HepG2 (cell line): ENCODE results near the gene RREB1. TPM values are rescaled to one million over a fixed set of nuclear protein-coding genes. Genes with fewer than 3 reads are reported as not detected.

ENCODE experiments used
- ATAC-seq: fragments of 200-7000 bp; cut with Tn5 transposase; 3 replicates; pipeline ENCODE4 v1.9.1; 2020; ENCODE audit warnings: mild to moderate bottlenecking, moderate library complexity
- BruUV-seq: library from RNA; stranded (reverse); fragments of 400-500 nt; replicated peaks from 2 replicates; lab custom pipeline; 2021; lab: Mats Ljungman, UMichigan
- CTCF ChIA-PET: fragments of 300-600 bp; formaldehyde crosslinking; extraction: SDS; loops from one replicate; lab custom pipeline; 2021; ENCODE audit warnings: low total read pairs, inconsistent platforms, low intra/inter-chr PET ratio; lab: Yijun Ruan, JAX
- POLR2A ChIA-PET: fragments of 350-600 bp; sonication (Branson Sonifier 250); formaldehyde crosslinking; loops from one replicate; lab custom pipeline; 2020; ENCODE audit warnings: antibody characterized with exemption, inconsistent platforms; lab: Yijun Ruan, JAX
- DNase-seq: peaks from one replicate; pipeline ENCODE4 v3.0.0-alpha.2; 2015; ENCODE audit warnings: low spot score
- FAIRE-seq: peaks from 3 replicates; lab custom pipeline; 2011; peaks lifted over from hg19 to GRCh38; lab: Jason Lieb, UNC
- H2AFZ ChIP-seq: one replicate; pipeline ENCODE4 v1.6.1; 2011; ENCODE audit warnings: low read length, inconsistent platforms
- H3K27ac ChIP-seq: fragments of 300-600 bp; 3 replicates; pipeline ENCODE4 v1.8.0; 2011; ENCODE audit warnings: mixed run types, mild to moderate bottlenecking, mixed read lengths, low read length, inconsistent platforms; ENCODE audit not compliant: insufficient read depth; ENCODE audit errors: extremely low read length
- H3K27me3 ChIP-seq, 2 experiments: fragments of 200-600 bp in 1 of 2; 2 replicates in 1 of 2; 3 replicates in 1 of 2; pipeline versions ENCODE4 v1.6.0 to v1.8.0; 2011; ENCODE audit warnings: low read length in 2 of 2, mild to moderate bottlenecking in 2 of 2, moderate library complexity in 2 of 2, inconsistent platforms in 1 of 2; ENCODE audit not compliant: insufficient read depth in 2 of 2, control insufficient read depth in 1 of 2
- H3K36me3 ChIP-seq, 2 experiments: fragments of 200-600 bp in 1 of 2; replicated peaks in 1 of 2; 2 replicates in 1 of 2; 3 replicates in 1 of 2; pipeline versions ENCODE4 v1.5.1 to v1.8.0; 2011; ENCODE audit warnings: low read length in 2 of 2, inconsistent platforms in 1 of 2; ENCODE audit not compliant: insufficient read depth in 2 of 2, control insufficient read depth in 1 of 2
- H3K4me1 ChIP-seq: 2 replicates; pipeline ENCODE4 v1.5.1; 2012; ENCODE audit warnings: low read length, inconsistent platforms; ENCODE audit not compliant: insufficient read depth
- H3K4me2 ChIP-seq: 2 replicates; pipeline ENCODE4 v1.6.0; 2011; ENCODE audit warnings: low read depth, low read length, inconsistent platforms
- H3K4me3 ChIP-seq, 3 experiments: fragments of 200-600 bp in 1 of 3; sonication (generic), shearing (Covaris generic) in 1 of 3; replicated peaks in 1 of 3; 2 replicates each; pipeline ENCODE4 v1.5.1; 2011 to 2016; ENCODE audit warnings: low read length in 3 of 3, inconsistent platforms in 2 of 3, low read depth in 2 of 3, mild to moderate bottlenecking in 2 of 3, control low read depth in 1 of 3, mixed read lengths in 1 of 3; ENCODE audit not compliant: insufficient read depth in 1 of 3
- H3K79me2 ChIP-seq: one replicate; pipeline ENCODE4 v1.6.1; 2011; ENCODE audit warnings: low read length, inconsistent platforms; ENCODE audit not compliant: insufficient read depth
- H3K9ac ChIP-seq: 2 replicates; pipeline ENCODE4 v1.6.0; 2011; ENCODE audit warnings: mild to moderate bottlenecking, low read depth, low read length, inconsistent platforms; ENCODE audit not compliant: insufficient read depth
- H3K9me3 ChIP-seq: 2 replicates; pipeline ENCODE4 v1.5.1; 2012; ENCODE audit warnings: mild to moderate bottlenecking, low read length
- H4K20me1 ChIP-seq: 2 replicates; pipeline ENCODE4 v1.6.0; 2011; ENCODE audit warnings: inconsistent platforms, mild to moderate bottlenecking, low read length, moderate library complexity; ENCODE audit not compliant: insufficient read depth
- BRCA1 ChIP-seq: sonication (generic); formaldehyde crosslinking; IDR thresholded peaks from 2 replicates; pipeline ENCODE4 v1.4.0; 2020; ENCODE audit warnings: missing genetic modification reagents
- HMGA1 ChIP-seq: sonication (generic); formaldehyde crosslinking; conservative IDR thresholded peaks from 2 replicates; pipeline ENCODE4 v1.4.0; 2020; ENCODE audit warnings: missing genetic modification reagents
- HMGXB3 ChIP-seq: sonication (generic); formaldehyde crosslinking; IDR thresholded peaks from 2 replicates; pipeline ENCODE4 v1.4.0; 2020; ENCODE audit warnings: missing genetic modification reagents, borderline replicate concordance
- SCMH1 ChIP-seq: sonication (generic); formaldehyde crosslinking; IDR thresholded peaks from 2 replicates; pipeline ENCODE4 v1.9.0; 2021; ENCODE audit warnings: missing genetic modification reagents, mild to moderate bottlenecking, borderline replicate concordance
- SP5 ChIP-seq: IDR thresholded peaks from 2 replicates; pipeline ENCODE4 v1.6.1; 2016; ENCODE audit warnings: low read depth, borderline replicate concordance
- ZBTB26 ChIP-seq: IDR thresholded peaks from 2 replicates; pipeline ENCODE4 v1.6.1; 2016; ENCODE audit warnings: missing compliant biosample characterization, missing genetic modification reagents, borderline replicate concordance
- ZBTB34 ChIP-seq: sonication (generic); formaldehyde crosslinking; IDR thresholded peaks from 2 replicates; pipeline ENCODE4 v1.8.0; 2022; ENCODE audit warnings: mild to moderate bottlenecking, missing genetic modification reagents
- ZC3H13 ChIP-seq: sonication (generic); formaldehyde crosslinking; IDR thresholded peaks from 2 replicates; pipeline ENCODE4 v1.8.1; 2023; ENCODE audit warnings: mild to moderate bottlenecking, missing genetic modification reagents, moderate library complexity
- ZNF607 ChIP-seq: sonication (generic); formaldehyde crosslinking; IDR thresholded peaks from 2 replicates; pipeline ENCODE4 v1.5.1; 2020; ENCODE audit warnings: missing genetic modification reagents, mild to moderate bottlenecking, borderline replicate concordance
- WGBS: methylation state at CpG from one replicate; pipeline ENCODE4 v1.1.6; 2017; ENCODE audit warnings: low lambda C conversion rate; 5-methylcytosine and 5-hydroxymethylcytosine counted together
- in situ Hi-C: cut with HindIII; loops from 2 replicates; pipeline ENCODE4 v1.10.0; 2017; ENCODE audit warnings: low pct_unique_long_range_greater_than_20kb; ENCODE audit not compliant: extremely low pct_ligation_motif_present
- intact Hi-C: fragments of 100-400 bp; cut with micrococcal nuclease; formaldehyde crosslinking; loops from one replicate; pipeline ENCODE4 v1.10.0; 2022; ENCODE audit not compliant: unreplicated experiment
- polyA plus RNA-seq, 8 experiments: library from polyadenylated mRNA; depleted of rRNA in 3 of 8; stranded (reverse) in 7 of 8; unstranded in 1 of 8; fragments of >200 nt; fragmentation: Illumina TruSeq in 4 of 8; extraction: Trizol in 4 of 8; gene quantifications; 2 replicates each; pipeline versions ENCODE4 v1.2.1 to v1.2.3, GENCODE V29; 2011 to 2016; ENCODE audit warnings: low read depth in 4 of 8, missing spikeins in 1 of 8, mixed read lengths in 1 of 8; ENCODE audit not compliant: insufficient read depth in 1 of 8
- total RNA-seq, 5 experiments: library from RNA; depleted of rRNA; stranded (reverse); fragments of >200 nt; fragmentation: Illumina TruSeq; extraction: Trizol; gene quantifications; 2 replicates each; pipeline ENCODE4 v1.2.3, GENCODE V29; 2016; ENCODE audit warnings: low read depth in 1 of 5

Gene RREB1
- total and polyA plus RNA-seq, 2 of the 13 experiments (the other 11 are each of a cell fraction or from before 2014, with no cell fraction given), result 6.1 to 23.2 TPM

- peaks cover 92% of the 10 kb centered on the region for H3K4me1 ChIP-seq
- CTCF ChIA-PET, result interaction anchor here (2.4 kb wide), 1 partner anchor 513 kb away, joined by 13 read pairs; no protein-coding TSS in a partner anchor
Measured at GRCh38 chr6:7237653-7238188, 130.0 kb downstream of the RREB1 start.

GRCh38 chr6:7238526-7238899 is 130.8 kb downstream of the RREB1 start:
- peak overlapping the region; percentile 68 for H3K9ac ChIP-seq
- in situ Hi-C loops, result no loop called here
- DNase-seq (no peak), ATAC-seq (no peak), FAIRE-seq (no peak)
- no peaks in the 10 kb centered on the region for H3K27me3 ChIP-seq
- no peak overlapping the region for H2AFZ ChIP-seq
- 74% methylated on average over 5 of the region's 5 CpGs for WGBS
- H3K4me3 ChIP-seq, result peak overlapping the region in 1 of 3 experiments; percentile 34; a peak in 2 of 6 replicates
- no TSS peak for BruUV-seq
- no peaks in the 10 kb centered on the region for H3K9me3 ChIP-seq
- H4K20me1 ChIP-seq, result peaks cover 16% of the 10 kb centered on the region; the same call in 1 of the 2 replicates
- CTCF ChIA-PET, result interaction anchor here (1.3 to 2.4 kb wide), 2 partner anchors 514 to 562 kb away, joined by 7 to 13 read pairs; no protein-coding TSS in a partner anchor
- peak overlapping the region; percentile 90 for H3K27ac ChIP-seq
- H3K36me3 ChIP-seq, result peaks cover 8 to 40% of the 10 kb centered on the region in 2 experiments; a peak in 3 of 5 replicates
- POLR2A ChIA-PET, result interaction anchor here (1.1 to 1.5 kb wide), 3 partner anchors 151 to 552 kb away, joined by 3 to 4 read pairs (median 4); partner anchors contain the start of genes CAGE1 and RIOK1
- H3K4me1 ChIP-seq, result peaks cover 100% of the 10 kb centered on the region
- H3K79me2 ChIP-seq, result peaks cover 14% of the 10 kb centered on the region
- intact Hi-C loops, result loop anchor here (2.0 kb wide), 1 partner anchor 78 kb away; no protein-coding TSS in a partner anchor
- peak overlapping the region; percentile 68 for H3K4me2 ChIP-seq
- TF ChIP-seq ZBTB26 (no peak), SCMH1 (CRISPR knock-in tag) (no peak), HMGXB3 (CRISPR knock-in tag) (no peak), ZNF607 (CRISPR knock-in tag) (no peak)

More at GRCh38 chr6:7237653-7238188, 130.0 kb downstream of the RREB1 start:
- WGBS, result 95% methylated on average over 8 of the region's 8 CpGs
- ATAC-seq (no peak), DNase-seq (no peak), FAIRE-seq (no peak)
- Histone ChIP-seq H3K36me3 (peaks cover 8 to 41% of the 10 kb centered on the region in 2 experiments; a peak in 3 of 5 replicates), H3K9me3 (no peaks in the 10 kb centered on the region), H3K4me3 (no peak overlapping the region), H4K20me1 (peaks cover 16% of the 10 kb centered on the region; the same call in 1 of the 2 replicates), H2AFZ (no peak overlapping the region), H3K27me3 (no peaks in the 10 kb centered on the region), H3K9ac (no peak overlapping the region), H3K27ac (peak overlapping the region; percentile 90), H3K79me2 (peaks cover 12% of the 10 kb centered on the region), H3K4me2 (no peak overlapping the region)
- intact Hi-C loops (loop anchor here (2.0 kb wide), 1 partner anchor 77 kb away; no protein-coding TSS in a partner anchor), in situ Hi-C loops (no loop called here)
- POLR2A ChIA-PET, result no interaction called here
- TF ChIP-seq ZBTB34 (CRISPR knock-in tag) (no peak), SP5 (no peak), BRCA1 (CRISPR knock-in tag) (no peak), HMGA1 (no peak), ZC3H13 (CRISPR knock-in tag) (0 out of 2 replicates have a peak, but pooled peaks have one; percentile 38)
- no TSS peak for BruUV-seq
